ENCODE data around the gene CEACAM19.
"Not testable (repeated sequence)": the region's sequence is repeated elsewhere in the genome, so short reads cannot be mapped to it uniquely, and the experiment has no call there.

CEACAM19 gene

GRCh38 chr19:44671400-44671799 lies at the start of gene CEACAM19:
Gene CEACAM19 (plus strand): TSS chr19:44671482. CDS start chr19:44671932, 450 bp downstream.
- DNase-seq (ENCODE audit: low read depth) = no peak

GRCh38 chr19:44623080-44623479 lies 48.2 kb upstream of the CEACAM19 start:
- no peak for DNase-seq (ENCODE audit: low read depth)

- no peak for DNase-seq (ENCODE audit: low read depth)
These were observed 47.7 kb upstream of the CEACAM19 start for GRCh38 chr19:44623626-44624025.

- no peak for DNase-seq (ENCODE audit: low read depth)
These were observed 46.4 kb upstream of the CEACAM19 start for GRCh38 chr19:44624840-44625354.

GRCh38 chr19:44625637-44626036 lies 45.6 kb upstream of the CEACAM19 start:
- not testable (repeated sequence) for DNase-seq (ENCODE audit: low read depth)

GRCh38 chr19:44626048-44626624 lies 45.1 kb upstream of the CEACAM19 start:
- no peak for DNase-seq (ENCODE audit: low read depth)

GRCh38 chr19:44627631-44628030 lies 43.7 kb upstream of the CEACAM19 start:
- DNase-seq (ENCODE audit: low read depth) = no peak

- no peak for DNase-seq (ENCODE audit: low read depth)
These were observed 42.5 kb upstream of the CEACAM19 start for GRCh38 chr19:44628793-44629192.

- DNase-seq (ENCODE audit: low read depth) = not testable (repeated sequence)
These were observed 39.7 kb upstream of the CEACAM19 start for GRCh38 chr19:44631611-44632010.

GRCh38 chr19:44634058-44634457 lies 37.2 kb upstream of the CEACAM19 start:
- not testable (repeated sequence) for DNase-seq (ENCODE audit: low read depth)

- no peak for DNase-seq (ENCODE audit: low read depth)
These were observed 36.5 kb upstream of the CEACAM19 start for GRCh38 chr19:44634785-44635184.

- DNase-seq (ENCODE audit: low read depth) = no peak
These were observed 35.5 kb upstream of the CEACAM19 start for GRCh38 chr19:44635581-44636438.

GRCh38 chr19:44636439-44637389 lies 34.6 kb upstream of the CEACAM19 start:
- no peak for DNase-seq (ENCODE audit: low read depth)

GRCh38 chr19:44637390-44637764 lies 33.9 kb upstream of the CEACAM19 start:
- DNase-seq (ENCODE audit: low read depth) = no peak

GRCh38 chr19:44640518-44640917 lies 30.8 kb upstream of the CEACAM19 start:
- no peak for DNase-seq (ENCODE audit: low read depth)

- no peak for DNase-seq (ENCODE audit: low read depth)
These were observed 29.6 kb upstream of the CEACAM19 start for GRCh38 chr19:44641501-44642265.

GRCh38 chr19:44642377-44642776 lies 28.9 kb upstream of the CEACAM19 start:
- no peak for DNase-seq (ENCODE audit: low read depth)

GRCh38 chr19:44643605-44644401 lies 27.5 kb upstream of the CEACAM19 start, which contains the start of gene PVR:
Gene PVR (plus strand): TSS chr19:44643910. CDS start chr19:44644097, 187 bp downstream.
- no peak for DNase-seq (ENCODE audit: low read depth)

GRCh38 chr19:44644402-44645016 lies 26.8 kb upstream of the CEACAM19 start:
- DNase-seq (ENCODE audit: low read depth) = no peak
